ENCODE measurements around the gene NSG2. TPM values are rescaled to one million over a fixed set of nuclear protein-coding genes. Genes with fewer than 3 reads are reported as not detected.

Gene NSG2
- total and polyA plus RNA-seq, 5 donors from 2014 or later = not detected

GRCh38 chr5:174109698-174110260 is 64.3 kb downstream of the NSG2 start:
- Mint-ChIP-seq H3K4me1 (no peaks in the 10 kb centered on the region), H3K4me3 (no peak overlapping the region), H3K27me3 (peaks cover 7% of the 10 kb centered on the region), H3K36me3 (no peaks in the 10 kb centered on the region), H3K9me3 (peaks cover 0 to 1% (median 0%) of the 10 kb centered on the region in 7 donors), H3K27ac (no peak overlapping the region)
- Histone ChIP-seq H3K9me3 (ENCODE audit: control insufficient read depth in 2 of 2, low read length in 2 of 2) (no peaks in the 10 kb centered on the region), H3K27ac (ENCODE audit: insufficient read depth, low read length, poor library complexity, severe bottlenecking) (no peak overlapping the region), H3K36me3 (ENCODE audit: control insufficient read depth, insufficient read depth, low read length) (no peaks in the 10 kb centered on the region), H3K4me3 (ENCODE audit: low read depth, low read length) (no peak overlapping the region), H3K27me3 (ENCODE audit: control insufficient read depth, insufficient read depth, low read length) (no peaks in the 10 kb centered on the region), H3K4me1 (ENCODE audit: control insufficient read depth, insufficient read depth, low read length, poor library complexity, severe bottlenecking) (no peaks in the 10 kb centered on the region)
- DNase-seq (no peak), ATAC-seq (ENCODE audit: low read depth in 2 of 2) (no peak)

GRCh38 chr5:174110310-174110709 is 64.8 kb downstream of the NSG2 start:
- Mint-ChIP-seq H3K27ac (no peak overlapping the region), H3K4me1 (no peaks in the 10 kb centered on the region), H3K36me3 (no peaks in the 10 kb centered on the region), H3K4me3 (no peak overlapping the region), H3K27me3 (peaks cover 7% of the 10 kb centered on the region), H3K9me3 (peaks cover 0 to 1% (median 0%) of the 10 kb centered on the region in 7 donors)
- H3K27ac ChIP-seq (ENCODE audit: insufficient read depth, low read length, poor library complexity, severe bottlenecking) = no peak overlapping the region
- no peaks in the 10 kb centered on the region for H3K27me3 ChIP-seq (ENCODE audit: control insufficient read depth, insufficient read depth, low read length)
- DNase-seq (no peak), ATAC-seq (ENCODE audit: low read depth in 2 of 2) (no peak)
- H3K4me1 ChIP-seq (ENCODE audit: control insufficient read depth, insufficient read depth, low read length, poor library complexity, severe bottlenecking) = no peaks in the 10 kb centered on the region
- H3K36me3 ChIP-seq (ENCODE audit: control insufficient read depth, insufficient read depth, low read length) = no peaks in the 10 kb centered on the region
- no peak overlapping the region for H3K4me3 ChIP-seq (ENCODE audit: low read depth, low read length)
- no peaks in the 10 kb centered on the region for H3K9me3 ChIP-seq (ENCODE audit: control insufficient read depth in 2 of 2, low read length in 2 of 2)

GRCh38 chr5:174111287-174111973 is 65.9 kb downstream of the NSG2 start:
- H3K4me3 Mint-ChIP-seq = no peak overlapping the region
- H3K27ac Mint-ChIP-seq = no peak overlapping the region
- no peaks in the 10 kb centered on the region for H3K36me3 Mint-ChIP-seq
- H3K4me1 Mint-ChIP-seq = no peaks in the 10 kb centered on the region
- Histone ChIP-seq H3K4me1 (ENCODE audit: control insufficient read depth, insufficient read depth, low read length, poor library complexity, severe bottlenecking) (no peaks in the 10 kb centered on the region), H3K36me3 (ENCODE audit: control insufficient read depth, insufficient read depth, low read length) (no peaks in the 10 kb centered on the region), H3K27me3 (ENCODE audit: control insufficient read depth, insufficient read depth, low read length) (no peaks in the 10 kb centered on the region), H3K9me3 (ENCODE audit: control insufficient read depth in 2 of 2, low read length in 2 of 2) (no peaks in the 10 kb centered on the region), H3K4me3 (ENCODE audit: low read depth, low read length) (no peak overlapping the region), H3K27ac (ENCODE audit: insufficient read depth, low read length, poor library complexity, severe bottlenecking) (no peak overlapping the region)
- H3K27me3 Mint-ChIP-seq = peaks cover 7% of the 10 kb centered on the region
- peaks cover 0 to 3% (median 0%) of the 10 kb centered on the region in 7 donors for H3K9me3 Mint-ChIP-seq
- ATAC-seq (ENCODE audit: low read depth in 2 of 2) = no peak
- no peak for DNase-seq

- H3K27ac ChIP-seq (ENCODE audit: insufficient read depth, low read length, poor library complexity, severe bottlenecking) = no peak overlapping the region
- H3K4me1 ChIP-seq (ENCODE audit: control insufficient read depth, insufficient read depth, low read length, poor library complexity, severe bottlenecking) = no peaks in the 10 kb centered on the region
- H3K27me3 ChIP-seq (ENCODE audit: control insufficient read depth, insufficient read depth, low read length) = no peaks in the 10 kb centered on the region
- no peaks in the 10 kb centered on the region for H3K36me3 ChIP-seq (ENCODE audit: control insufficient read depth, insufficient read depth, low read length)
- no peak overlapping the region for H3K4me3 Mint-ChIP-seq
- H3K9me3 ChIP-seq (ENCODE audit: control insufficient read depth in 2 of 2, low read length in 2 of 2) = no peaks in the 10 kb centered on the region
- DNase-seq (no peak), ATAC-seq (ENCODE audit: low read depth in 2 of 2) (no peak)
- H3K27ac Mint-ChIP-seq = no peak overlapping the region
- no peaks in the 10 kb centered on the region for H3K36me3 Mint-ChIP-seq
- H3K4me3 ChIP-seq (ENCODE audit: low read depth, low read length) = no peak overlapping the region
- no peaks in the 10 kb centered on the region for H3K27me3 Mint-ChIP-seq
- peaks cover 0 to 3% (median 0%) of the 10 kb centered on the region in 7 donors for H3K9me3 Mint-ChIP-seq
- H3K4me1 Mint-ChIP-seq = no peaks in the 10 kb centered on the region
Observed at GRCh38 chr5:174115226-174115625, 69.7 kb downstream of the NSG2 start.

GRCh38 chr5:174118823-174119467 is 73.4 kb downstream of the NSG2 start:
- Mint-ChIP-seq H3K27ac (no peak overlapping the region), H3K27me3 (no peaks in the 10 kb centered on the region), H3K4me3 (no peak overlapping the region), H3K36me3 (no peaks in the 10 kb centered on the region), H3K9me3 (peaks cover 0 to 3% (median 1%) of the 10 kb centered on the region in 7 donors), H3K4me1 (no peaks in the 10 kb centered on the region)
- no peak overlapping the region for H3K27ac ChIP-seq (ENCODE audit: insufficient read depth, low read length, poor library complexity, severe bottlenecking)
- DNase-seq (no peak), ATAC-seq (ENCODE audit: low read depth in 2 of 2) (no peak)
- H3K4me3 ChIP-seq (ENCODE audit: low read depth, low read length) = no peak overlapping the region
- no peaks in the 10 kb centered on the region for H3K4me1 ChIP-seq (ENCODE audit: control insufficient read depth, insufficient read depth, low read length, poor library complexity, severe bottlenecking)
- H3K9me3 ChIP-seq (ENCODE audit: control insufficient read depth in 2 of 2, low read length in 2 of 2) = no peaks in the 10 kb centered on the region
- H3K36me3 ChIP-seq (ENCODE audit: control insufficient read depth, insufficient read depth, low read length) = no peaks in the 10 kb centered on the region
- no peaks in the 10 kb centered on the region for H3K27me3 ChIP-seq (ENCODE audit: control insufficient read depth, insufficient read depth, low read length)

- Mint-ChIP-seq H3K4me3 (no peak overlapping the region), H3K9me3 (peaks cover 0 to 6% (median 2%) of the 10 kb centered on the region in 7 donors), H3K27ac (peak overlapping the region in 1 of 3 donors; percentile 75), H3K36me3 (no peaks in the 10 kb centered on the region), H3K27me3 (no peaks in the 10 kb centered on the region), H3K4me1 (no peaks in the 10 kb centered on the region)
- Histone ChIP-seq H3K4me1 (ENCODE audit: control insufficient read depth, insufficient read depth, low read length, poor library complexity, severe bottlenecking) (no peaks in the 10 kb centered on the region), H3K27me3 (ENCODE audit: control insufficient read depth, insufficient read depth, low read length) (no peaks in the 10 kb centered on the region), H3K4me3 (ENCODE audit: low read depth, low read length) (no peak overlapping the region), H3K9me3 (ENCODE audit: control insufficient read depth in 2 of 2, low read length in 2 of 2) (no peaks in the 10 kb centered on the region), H3K27ac (ENCODE audit: insufficient read depth, low read length, poor library complexity, severe bottlenecking) (no peak overlapping the region), H3K36me3 (ENCODE audit: control insufficient read depth, insufficient read depth, low read length) (no peaks in the 10 kb centered on the region)
- no peak for DNase-seq
- ATAC-seq (ENCODE audit: low read depth in 2 of 2) = no peak
Observed at GRCh38 chr5:174119468-174119881, 74.0 kb downstream of the NSG2 start.

- H3K4me1 ChIP-seq (ENCODE audit: control insufficient read depth, insufficient read depth, low read length, poor library complexity, severe bottlenecking) = no peaks in the 10 kb centered on the region
- Mint-ChIP-seq H3K4me3 (no peak overlapping the region), H3K4me1 (no peaks in the 10 kb centered on the region), H3K27me3 (no peaks in the 10 kb centered on the region), H3K9me3 (peaks cover 0 to 11% (median 2%) of the 10 kb centered on the region in 7 donors), H3K36me3 (no peaks in the 10 kb centered on the region), H3K27ac (no peak overlapping the region)
- H3K4me3 ChIP-seq (ENCODE audit: low read depth, low read length) = no peak overlapping the region
- peaks cover 0 to 3% of the 10 kb centered on the region in 2 experiments for H3K9me3 ChIP-seq (ENCODE audit: control insufficient read depth in 2 of 2, low read length in 2 of 2)
- no peak overlapping the region for H3K27ac ChIP-seq (ENCODE audit: insufficient read depth, low read length, poor library complexity, severe bottlenecking)
- no peaks in the 10 kb centered on the region for H3K36me3 ChIP-seq (ENCODE audit: control insufficient read depth, insufficient read depth, low read length)
- H3K27me3 ChIP-seq (ENCODE audit: control insufficient read depth, insufficient read depth, low read length) = peaks cover 1% of the 10 kb centered on the region
- ATAC-seq (ENCODE audit: low read depth in 2 of 2) = no peak
- DNase-seq = no peak
Observed at GRCh38 chr5:174120401-174121005, 75.0 kb downstream of the NSG2 start.
